ENCODE data around the gene EPB41L4B. TPM values are rescaled to one million over a fixed set of nuclear protein-coding genes. Genes with fewer than 3 reads are reported as not detected.

The EPB41L4B gene
- total RNA-seq, 1 experiment from 2014 or later, result 12.9 TPM

DNA sequence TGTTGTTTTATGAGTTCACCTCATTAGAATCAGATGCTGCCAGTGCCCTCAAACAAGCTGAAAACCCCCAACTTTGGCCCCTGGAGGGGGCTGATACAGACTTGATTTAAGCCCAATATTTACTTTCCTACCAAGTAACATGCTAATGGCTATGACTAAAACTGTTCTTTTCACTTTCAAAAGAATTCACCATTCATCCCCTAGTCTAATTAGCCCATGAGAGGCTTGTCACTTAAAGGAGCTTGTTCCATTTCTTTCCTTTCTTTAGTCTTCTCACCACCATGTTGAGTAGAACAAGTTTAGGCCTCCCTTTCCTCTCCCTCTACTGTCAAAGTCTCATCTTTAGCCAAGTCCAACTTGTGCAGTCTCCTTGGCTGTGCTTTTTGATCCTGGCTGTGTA is 50.4 kb downstream of the EPB41L4B start:
- no peak for DNase-seq (ENCODE audit: low read depth)

- no peak for DNase-seq (ENCODE audit: low read depth)
These were observed 51.0 kb downstream of the EPB41L4B start for GRCh38 chr9:109269839-109270238.

DNA sequence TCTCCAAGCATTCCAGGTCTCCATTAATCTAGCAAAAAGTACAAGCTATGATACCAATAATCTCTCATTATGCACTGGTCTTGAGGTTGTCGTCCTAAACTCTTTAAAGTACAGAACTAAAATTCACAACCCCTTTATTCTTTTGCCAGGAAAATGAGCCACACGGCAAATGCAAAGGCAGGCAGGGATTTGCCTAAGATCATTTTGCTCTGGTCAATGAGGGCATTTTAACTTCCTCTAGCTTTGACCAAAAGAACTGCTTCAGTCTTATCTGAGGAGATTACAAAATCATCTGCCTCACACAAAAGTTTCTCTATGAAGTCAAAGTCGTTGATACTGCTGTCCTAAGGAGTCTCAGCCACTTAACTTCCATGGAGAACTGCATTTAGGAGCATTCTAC is 51.8 kb downstream of the EPB41L4B start:
- no peak for DNase-seq (ENCODE audit: low read depth)

GRCh38 chr9:109267555-109267954 is 53.3 kb downstream of the EPB41L4B start:
- DNase-seq (ENCODE audit: low read depth), result no peak

GRCh38 chr9:109264877-109265587 is 55.8 kb downstream of the EPB41L4B start:
- DNase-seq (ENCODE audit: low read depth), result no peak

- DNase-seq (ENCODE audit: low read depth), result no peak
These were observed 57.5 kb downstream of the EPB41L4B start for GRCh38 chr9:109263358-109263757.

GRCh38 chr9:109258481-109259302 is 62.2 kb downstream of the EPB41L4B start:
- no peak for DNase-seq (ENCODE audit: low read depth)

DNA sequence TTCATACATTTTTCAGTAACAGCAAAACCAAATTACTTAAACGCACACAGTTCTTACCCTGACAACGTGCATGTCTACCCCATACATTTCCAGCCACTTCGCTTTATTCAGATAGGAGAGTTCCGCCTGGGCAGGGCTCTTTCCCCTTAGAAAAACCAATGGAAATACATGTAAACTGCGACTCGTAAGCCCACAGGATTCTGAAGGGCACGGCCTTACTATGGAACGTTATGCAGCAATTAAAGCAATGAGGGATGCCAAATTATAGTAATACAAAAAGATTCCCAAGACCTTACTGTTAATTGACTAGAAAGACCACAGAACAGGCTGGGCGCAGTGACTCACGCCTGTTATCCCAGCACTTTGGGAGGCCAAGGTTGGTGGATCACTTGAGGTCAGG is 64.5 kb downstream of the EPB41L4B start:
- peak; percentile 92 for DNase-seq (ENCODE audit: low read depth)

- DNase-seq (ENCODE audit: low read depth), result no peak
These were observed 65.5 kb downstream of the EPB41L4B start for GRCh38 chr9:109255394-109255793.

- DNase-seq (ENCODE audit: low read depth), result peak; percentile 33
These were observed 66.5 kb downstream of the EPB41L4B start for GRCh38 chr9:109254317-109254716.

DNA sequence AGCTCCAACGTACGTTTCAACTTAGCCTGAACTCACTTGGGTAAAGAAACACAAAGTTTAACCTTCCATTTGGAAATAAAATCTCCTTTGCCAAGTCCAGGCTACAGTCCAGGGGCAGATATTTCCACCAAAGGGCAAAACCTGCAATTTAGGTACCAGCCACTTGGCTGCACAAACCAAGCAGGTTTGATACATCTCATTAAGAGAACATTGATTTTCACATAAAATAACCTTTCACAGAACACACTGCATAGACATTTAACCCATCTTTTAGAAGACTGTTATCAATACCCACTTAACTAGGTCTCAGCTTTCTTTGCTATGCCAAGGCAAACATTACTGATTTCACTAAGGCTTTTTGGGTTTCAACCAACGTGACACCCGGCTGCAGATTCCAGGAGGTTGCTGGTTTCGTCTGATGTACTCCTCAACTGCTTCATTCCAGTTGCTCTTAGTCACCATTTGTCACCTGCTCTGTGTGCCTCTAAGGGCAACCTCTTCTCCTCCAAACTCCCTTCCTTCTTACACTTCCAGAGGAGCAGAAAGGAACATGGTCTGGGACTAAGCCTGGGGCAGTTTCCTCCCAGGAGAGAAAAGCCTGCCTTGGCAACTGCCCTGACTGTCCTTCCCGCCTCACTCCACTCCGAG is 67.1 kb downstream of the EPB41L4B start:
- peak; percentile 92 for DNase-seq (ENCODE audit: low read depth)

DNA sequence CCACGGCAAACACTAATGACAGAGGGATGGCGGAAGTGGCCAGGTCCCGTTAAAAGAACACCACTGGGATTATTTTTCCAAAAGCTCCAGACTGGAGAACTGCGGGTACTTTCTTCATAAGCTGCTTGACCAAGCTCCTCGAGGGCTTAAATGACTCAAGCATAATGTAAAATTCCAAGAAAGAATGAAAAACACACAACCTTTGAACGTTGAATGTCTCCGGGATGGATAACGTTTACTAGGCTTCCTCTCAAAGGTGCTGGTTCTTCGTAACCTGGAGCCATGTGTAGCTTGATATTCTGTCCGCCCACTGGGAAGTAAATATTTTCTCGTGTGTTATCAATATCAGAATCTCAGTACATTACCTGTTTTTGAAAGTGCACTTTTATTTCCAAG is 67.6 kb downstream of the EPB41L4B start:
- no peak for DNase-seq (ENCODE audit: low read depth)

DNA sequence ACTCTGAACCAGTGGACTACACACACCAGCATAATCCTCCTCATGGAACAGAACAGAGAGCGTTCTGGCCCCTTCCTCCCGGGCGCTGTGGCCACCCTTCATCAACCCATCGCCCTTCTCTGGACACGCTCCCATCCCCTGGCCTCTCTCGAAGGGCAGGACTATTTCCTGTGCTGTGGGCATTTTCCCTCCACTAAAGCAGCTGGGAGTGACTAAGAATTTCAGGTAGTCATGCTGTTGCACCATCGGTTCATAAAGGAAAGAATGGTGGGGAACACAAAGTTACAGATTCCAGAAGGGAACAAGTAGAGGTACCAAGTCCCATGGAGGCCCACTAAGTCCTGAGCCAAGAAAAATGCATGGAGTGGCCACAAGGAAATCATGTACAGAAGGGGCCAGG is 68.6 kb downstream of the EPB41L4B start:
- peak; percentile 42 for DNase-seq (ENCODE audit: low read depth)

GRCh38 chr9:109251776-109252106 is 69.1 kb downstream of the EPB41L4B start:
- no peak for DNase-seq (ENCODE audit: low read depth)

- peak; percentile 93 for DNase-seq (ENCODE audit: low read depth)
These were observed 69.6 kb downstream of the EPB41L4B start for GRCh38 chr9:109251080-109251775.

DNA sequence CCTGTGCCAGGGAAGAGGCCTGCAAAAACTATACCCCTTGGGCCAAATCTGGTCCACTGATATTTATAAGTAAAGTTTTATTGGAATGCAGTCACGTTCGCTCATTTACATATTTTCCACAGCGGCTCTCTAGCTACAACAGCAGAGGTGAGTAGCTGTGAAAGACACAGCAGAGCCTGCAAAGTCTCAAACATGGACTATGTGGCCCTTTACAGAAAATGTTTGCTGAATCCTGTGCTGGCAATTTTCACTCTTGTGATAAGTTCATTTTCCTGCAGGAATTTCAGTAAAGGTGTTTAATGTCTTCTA is 70.1 kb downstream of the EPB41L4B start:
- no peak for DNase-seq (ENCODE audit: low read depth)

DNA sequence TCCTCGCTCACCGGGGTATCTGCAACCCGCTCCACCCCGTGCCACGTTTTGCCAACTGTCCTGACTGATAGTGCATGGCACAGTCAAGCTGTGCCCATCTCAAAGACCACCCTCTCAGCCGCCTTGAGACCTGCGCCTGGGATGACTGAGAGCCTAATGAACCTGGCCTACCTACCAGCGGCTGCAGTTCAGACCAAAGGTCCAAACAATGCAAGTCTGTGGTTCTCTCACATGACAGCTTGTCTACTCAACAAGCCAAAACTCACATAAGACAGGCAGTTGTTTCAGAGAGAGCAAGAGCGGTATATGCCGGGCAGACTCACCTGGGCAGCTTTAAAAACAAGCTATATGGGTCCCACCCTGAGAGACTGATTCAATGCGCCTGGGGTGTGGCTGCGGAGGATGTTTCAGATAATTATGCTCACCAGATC is 70.5 kb downstream of the EPB41L4B start:
- DNase-seq (ENCODE audit: low read depth), result no peak

- no peak for DNase-seq (ENCODE audit: low read depth)
These were observed 71.2 kb downstream of the EPB41L4B start for GRCh38 chr9:109249615-109250014.

GRCh38 chr9:109248133-109248581 is 72.7 kb downstream of the EPB41L4B start:
- peak; percentile 38 for DNase-seq (ENCODE audit: low read depth)

DNA sequence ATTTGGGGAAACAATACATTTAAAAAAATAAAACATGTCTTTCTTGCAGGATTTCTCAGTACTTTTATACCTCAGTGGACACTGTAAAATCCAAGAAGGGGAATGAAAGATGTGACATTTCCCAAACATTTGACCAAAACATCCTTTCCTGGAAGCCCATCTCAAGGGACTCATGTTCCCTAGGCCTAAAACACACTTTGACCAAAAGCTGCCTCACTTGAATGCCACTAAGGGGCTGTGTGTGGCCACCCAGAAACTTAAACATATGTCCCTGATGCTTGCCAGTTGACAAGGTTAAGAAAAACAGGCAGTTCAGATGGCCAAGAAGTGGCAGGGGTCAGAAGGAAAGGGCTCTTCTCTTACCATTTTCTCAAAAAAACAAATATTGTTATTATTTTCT is 73.6 kb downstream of the EPB41L4B start:
- no peak for DNase-seq (ENCODE audit: low read depth)

DNA sequence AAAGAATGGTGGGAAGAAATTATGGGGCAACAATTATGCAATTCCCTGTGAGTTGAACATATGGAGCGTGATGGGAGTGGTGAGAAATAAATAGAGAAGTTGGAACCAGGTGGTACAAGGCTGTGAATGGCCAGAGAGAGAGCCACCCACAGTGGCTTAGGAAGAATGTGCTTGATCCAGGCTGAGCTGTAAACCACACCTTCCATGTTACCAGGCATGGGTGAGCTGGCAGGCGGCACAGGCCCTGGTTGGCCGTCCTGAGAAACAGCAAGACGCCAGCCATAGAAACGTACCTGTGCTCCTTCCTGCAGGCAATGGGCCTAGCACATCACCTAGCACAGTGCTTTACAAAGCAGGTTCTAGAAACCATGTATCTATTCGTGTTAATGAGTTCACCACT is 74.3 kb downstream of the EPB41L4B start:
- DNase-seq (ENCODE audit: low read depth), result no peak

DNA sequence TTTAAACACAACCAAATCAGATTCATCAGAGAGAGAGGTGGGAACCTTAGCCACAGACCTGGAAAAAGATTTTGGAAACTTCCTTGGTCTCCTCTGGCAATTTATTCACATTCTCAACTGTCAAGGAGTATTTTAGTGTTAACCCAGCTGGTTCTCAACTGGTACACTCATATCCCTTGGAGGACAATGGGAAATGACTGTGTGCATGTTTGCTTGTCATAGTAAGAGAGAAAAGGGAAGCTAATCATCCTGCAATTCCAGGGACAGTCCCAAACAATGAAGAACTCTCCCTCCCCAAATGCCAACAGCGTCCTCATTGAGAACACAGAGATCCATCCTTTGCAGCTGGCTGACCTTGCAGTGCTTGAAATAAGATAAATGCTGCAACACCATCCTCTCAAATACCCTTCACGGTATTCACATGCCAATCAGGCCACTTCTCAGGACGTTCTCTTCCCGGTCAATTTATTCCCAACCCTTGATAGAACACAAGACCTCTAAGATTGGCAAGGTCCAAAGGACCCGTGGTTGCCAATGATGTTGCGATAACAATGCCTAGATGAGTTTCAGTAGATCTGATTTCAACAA is 75.5 kb downstream of the EPB41L4B start:
- DNase-seq (ENCODE audit: low read depth), result no peak

Data from Daoy (cell line).